RWPE1 (cell line): ENCODE measurements around the gene FAM76A.
A peak's percentile ranks its signal among the peaks of the same experiment; 100 is the strongest.
"Not testable (repeated sequence)": the region's sequence is repeated elsewhere in the genome, so short reads cannot be mapped to it uniquely, and the experiment has no call there.

Experiments
- CTCF ChIA-PET: fragments of 350-600 bp; sonication (Branson Sonifier 250); formaldehyde crosslinking; extraction: SDS; loops from one replicate; lab custom pipeline; 2021; lab: Yijun Ruan, JAX
- POLR2A ChIA-PET: fragments of 400-600 bp; formaldehyde crosslinking; extraction: SDS; loops from one replicate; lab custom pipeline; 2020; ENCODE audit warnings: antibody characterized with exemption; ENCODE audit not compliant: low non-redundant PET; lab: Yijun Ruan, JAX
- DNase-seq: peaks from one replicate; pipeline ENCODE4 v3.0.0; 2012; ENCODE audit warnings: low spot score
- H3K27ac ChIP-seq: fragments of 450-650 bp; 2 replicates; pipeline ENCODE4 v1.5.1; 2017
- TF ChIP-seq, protein P1 (sequence below): fragments of 450-650 bp; conservative IDR thresholded peaks from 2 replicates; pipeline ENCODE4 v1.5.1; 2017; ENCODE audit warnings: low read depth, mild to moderate bottlenecking

FAM76A gene

DNA sequence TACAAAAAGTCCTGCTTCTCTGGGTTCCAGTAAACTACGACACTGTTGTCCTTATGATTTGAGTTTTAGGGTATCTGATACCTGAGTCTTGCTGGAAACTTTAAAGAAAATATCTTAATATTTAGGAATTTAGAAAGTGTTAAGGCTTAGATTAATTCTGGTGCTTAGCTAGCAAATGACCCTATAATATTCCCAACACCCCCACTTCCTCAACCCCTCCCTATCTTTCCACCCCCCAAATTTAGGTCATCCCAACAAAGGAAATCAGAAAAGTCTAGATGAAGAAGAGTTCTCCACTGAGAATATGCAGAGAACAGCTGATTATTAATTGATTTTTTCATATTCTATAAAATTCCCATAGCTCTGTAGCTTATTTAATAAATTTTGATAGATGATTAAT, 58.9 kb downstream of the FAM76A start:
- TF ChIP-seq, protein P1, sequence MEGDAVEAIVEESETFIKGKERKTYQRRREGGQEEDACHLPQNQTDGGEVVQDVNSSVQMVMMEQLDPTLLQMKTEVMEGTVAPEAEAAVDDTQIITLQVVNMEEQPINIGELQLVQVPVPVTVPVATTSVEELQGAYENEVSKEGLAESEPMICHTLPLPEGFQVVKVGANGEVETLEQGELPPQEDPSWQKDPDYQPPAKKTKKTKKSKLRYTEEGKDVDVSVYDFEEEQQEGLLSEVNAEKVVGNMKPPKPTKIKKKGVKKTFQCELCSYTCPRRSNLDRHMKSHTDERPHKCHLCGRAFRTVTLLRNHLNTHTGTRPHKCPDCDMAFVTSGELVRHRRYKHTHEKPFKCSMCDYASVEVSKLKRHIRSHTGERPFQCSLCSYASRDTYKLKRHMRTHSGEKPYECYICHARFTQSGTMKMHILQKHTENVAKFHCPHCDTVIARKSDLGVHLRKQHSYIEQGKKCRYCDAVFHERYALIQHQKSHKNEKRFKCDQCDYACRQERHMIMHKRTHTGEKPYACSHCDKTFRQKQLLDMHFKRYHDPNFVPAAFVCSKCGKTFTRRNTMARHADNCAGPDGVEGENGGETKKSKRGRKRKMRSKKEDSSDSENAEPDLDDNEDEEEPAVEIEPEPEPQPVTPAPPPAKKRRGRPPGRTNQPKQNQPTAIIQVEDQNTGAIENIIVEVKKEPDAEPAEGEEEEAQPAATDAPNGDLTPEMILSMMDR = no peak
- ChIA-PET CTCF (no interaction called here), POLR2A (no interaction called here)
- no peak for DNase-seq
- no peak overlapping the region for H3K27ac ChIP-seq

DNA sequence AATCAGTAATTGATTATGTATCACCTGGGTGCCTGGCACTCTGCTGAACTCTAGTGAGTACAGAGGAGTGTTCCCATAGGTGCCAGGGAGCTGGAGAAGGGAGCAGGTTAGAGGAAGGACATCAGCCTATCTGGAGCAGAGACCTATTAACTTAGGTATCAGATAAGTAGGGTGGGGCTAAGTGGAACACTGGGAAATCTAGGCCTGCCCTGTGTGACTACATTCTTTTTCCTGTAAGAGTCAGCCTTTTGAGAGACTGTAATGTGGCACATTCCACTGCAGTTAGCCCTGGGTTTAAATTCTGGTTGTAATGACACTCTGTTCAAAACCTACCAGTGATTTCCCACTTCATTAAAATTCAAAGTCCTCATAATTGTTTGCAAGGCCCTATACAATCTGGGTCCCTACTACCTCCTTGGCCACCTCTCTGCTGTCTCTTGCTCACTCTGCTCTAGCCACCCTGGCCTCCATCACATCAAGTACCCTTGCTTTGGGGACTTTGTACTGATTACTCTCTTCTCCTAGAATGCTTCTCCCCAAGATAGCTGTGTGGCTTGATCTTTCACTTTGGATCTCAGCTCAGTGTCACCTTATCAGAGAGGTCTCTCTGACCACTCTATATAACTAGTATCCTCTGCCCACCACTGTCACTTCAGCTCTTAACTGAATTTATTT, 60.2 kb downstream of the FAM76A start:
- peak; percentile 17 for DNase-seq
- TF ChIP-seq, protein P1 = no peak
- ChIA-PET POLR2A (no interaction called here), CTCF (interaction anchor here (0.5 kb wide), 1 partner anchor 20 kb away, joined by 4 read pairs; no protein-coding TSS in a partner anchor)
- no peak overlapping the region for H3K27ac ChIP-seq

DNA sequence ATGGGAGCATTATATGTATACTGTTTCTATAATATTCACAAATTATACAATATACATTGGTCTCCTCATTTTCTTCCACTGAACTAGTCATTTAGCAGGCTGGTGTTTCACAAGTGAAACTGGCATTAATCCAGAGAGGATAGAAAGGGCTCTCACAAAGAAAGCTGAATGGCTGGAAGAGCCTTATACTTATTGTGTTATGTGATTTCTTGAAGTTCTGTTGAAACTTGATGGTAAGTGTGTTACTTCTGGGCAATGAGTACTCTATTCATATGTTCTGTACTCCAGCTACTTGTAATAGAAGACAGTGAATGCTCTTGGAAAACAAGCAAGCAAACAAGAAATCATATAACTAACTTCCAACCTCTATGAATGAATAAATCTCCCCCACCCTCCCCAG, 62.1 kb downstream of the FAM76A start:
- DNase-seq = no peak
- POLR2A ChIA-PET = no interaction called here

DNA sequence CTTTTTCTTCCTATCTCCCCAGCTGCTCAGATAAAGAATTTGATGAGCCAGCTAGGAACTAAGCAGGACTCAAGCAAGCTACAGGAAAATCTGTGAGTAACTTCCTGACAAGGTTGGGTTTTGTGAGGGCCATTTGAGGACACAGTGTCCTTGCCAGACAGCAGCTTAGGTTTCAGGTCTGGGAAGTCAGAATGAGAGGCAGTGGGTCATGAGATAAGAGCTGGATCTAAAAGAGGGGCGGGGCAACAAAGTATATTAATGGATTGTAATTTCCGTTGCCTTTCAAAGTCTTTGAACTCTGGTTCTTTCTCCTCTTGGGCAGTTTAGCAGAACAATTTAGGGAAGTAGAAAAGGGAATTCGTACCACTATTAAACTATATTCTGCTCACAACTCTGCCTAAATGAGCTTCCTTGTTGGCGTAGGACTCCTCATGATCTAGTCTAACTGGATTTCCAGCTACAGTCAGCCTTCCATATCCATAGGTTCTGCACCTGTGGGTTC, 63.8 kb downstream of the FAM76A start:
- ChIA-PET CTCF (interaction anchor here (0.7 kb wide), 1 partner anchor 19 kb away, joined by 3 read pairs; no protein-coding TSS in a partner anchor), POLR2A (no interaction called here)
- TF ChIP-seq, protein P1 = no peak
- no peak overlapping the region for H3K27ac ChIP-seq
- DNase-seq = no peak

More for the DNA sequence above, 62.1 kb downstream of the FAM76A start:
- no peak overlapping the region for H3K27ac ChIP-seq
- CTCF ChIA-PET = no interaction called here
- TF ChIP-seq, protein P1 = no peak

DNA sequence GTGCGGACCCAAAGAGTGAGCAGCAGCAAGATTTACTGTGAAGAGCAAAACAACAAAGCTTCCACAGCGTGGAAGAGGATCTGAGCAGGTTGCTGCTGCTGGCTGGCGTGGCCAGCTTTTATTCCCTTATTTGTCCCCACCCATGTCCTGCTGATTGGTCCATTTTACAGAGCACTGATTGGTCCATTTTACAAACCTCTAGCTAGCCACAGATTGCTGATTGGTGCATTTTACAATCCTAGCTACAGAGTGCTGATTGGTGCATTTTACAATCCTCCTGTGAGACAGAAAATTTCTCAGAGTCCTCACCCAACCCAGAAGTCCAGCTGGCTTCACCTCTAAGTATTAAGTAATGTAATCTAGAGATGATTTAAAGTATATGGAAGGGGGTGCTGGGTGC, 64.5 kb downstream of the FAM76A start:
- POLR2A ChIA-PET, DNase-seq, H3K27ac ChIP-seq, CTCF ChIA-PET: not testable (repeated sequence)

DNA sequence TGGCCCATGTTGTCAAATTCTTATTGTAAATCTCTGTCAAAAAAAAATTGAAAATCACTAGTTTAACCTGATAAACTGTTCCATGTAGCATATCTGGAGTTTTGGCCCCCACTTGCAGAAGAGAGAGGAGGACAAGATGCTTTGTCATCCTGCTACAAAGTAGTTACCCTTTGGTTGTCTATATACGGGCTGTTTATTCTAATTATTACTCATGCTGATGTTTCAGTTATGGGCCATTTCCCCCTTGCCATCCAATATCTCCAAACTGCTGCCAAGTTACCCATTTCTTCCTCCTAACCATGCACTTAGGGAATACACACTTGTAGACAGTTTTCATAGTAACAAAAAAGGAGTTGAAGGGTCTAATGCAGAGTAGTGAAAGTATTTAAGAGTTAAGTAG, 69.8 kb downstream of the FAM76A start:
- TF ChIP-seq, protein P1 = no peak
- DNase-seq = no peak
- POLR2A ChIA-PET = no interaction called here
- no peak overlapping the region for H3K27ac ChIP-seq
- CTCF ChIA-PET = no interaction called here

DNA sequence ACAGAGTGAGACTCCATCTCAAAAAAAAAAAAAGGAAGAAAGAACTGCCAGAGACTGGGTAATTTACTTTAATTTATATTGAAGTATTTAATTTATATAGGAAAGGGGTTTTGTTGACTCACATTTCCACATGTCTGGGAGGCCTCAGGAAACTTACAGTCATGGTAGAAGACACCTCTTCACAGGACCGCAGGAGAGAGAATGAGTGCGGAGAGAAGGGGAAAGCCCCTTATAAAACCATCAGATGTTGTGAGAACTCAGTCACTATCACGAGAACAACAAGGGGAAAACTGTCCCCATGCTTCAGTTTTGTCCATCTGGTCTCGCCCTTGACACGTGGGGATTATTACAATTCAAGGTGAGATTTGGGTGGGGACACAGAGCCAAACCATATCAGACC, 79.0 kb downstream of the FAM76A start:
- CTCF ChIA-PET = interaction anchor here (0.6 to 1.3 kb wide), 2 partner anchors 8 to 135 kb away, joined by 4 read pairs; no protein-coding TSS in a partner anchor
- POLR2A ChIA-PET = no interaction called here
- no peak for DNase-seq
- H3K27ac ChIP-seq = no peak overlapping the region
- TF ChIP-seq, protein P1 = no peak
